ENCODE measurements around the gene MOB1A.

MOB1A gene

GRCh38 chr2:74198461-74199274 is 20.0 kb upstream of the MOB1A start, which contains the start of gene MTHFD2:
MTHFD2 (plus strand) TSS chr2:74198615; CDS start chr2:74198642, 27 bp downstream.
- peak; percentile 96 for DNase-seq

- DNase-seq: no peak
Measured at GRCh38 chr2:74198023-74198460, 19.4 kb upstream of the MOB1A start.

GRCh38 chr2:74197049-74197448 is 18.4 kb upstream of the MOB1A start:
- DNase-seq: no peak

- DNase-seq: no peak
Measured at GRCh38 chr2:74194799-74195198, 16.1 kb upstream of the MOB1A start.

- DNase-seq: peak; percentile 12
Measured at GRCh38 chr2:74191596-74192380, 13.1 kb upstream of the MOB1A start.

- no peak for DNase-seq
Measured at GRCh38 chr2:74188696-74189095, 10.0 kb upstream of the MOB1A start.

GRCh38 chr2:74188018-74188601 is 9.4 kb upstream of the MOB1A start:
- peak; percentile 43 for DNase-seq

GRCh38 chr2:74186706-74187105 is 8.0 kb upstream of the MOB1A start:
- peak; percentile 34 for DNase-seq

- peak; percentile 58 for DNase-seq
Measured at GRCh38 chr2:74186038-74186437, 7.4 kb upstream of the MOB1A start.

GRCh38 chr2:74183878-74184277 is 5.2 kb upstream of the MOB1A start:
- DNase-seq: peak; percentile 32

GRCh38 chr2:74181739-74182138 is 3.1 kb upstream of the MOB1A start:
- DNase-seq: peak; percentile 49

- peak; percentile 58 for DNase-seq
Measured at GRCh38 chr2:74179063-74179865, 585 bp upstream of the MOB1A start.

GRCh38 chr2:74177696-74178095 is 983 bp downstream of the MOB1A start:
- no peak for DNase-seq

GRCh38 chr2:74174909-74175308 is 3.8 kb downstream of the MOB1A start:
- peak; percentile 34 for DNase-seq

GRCh38 chr2:74168739-74169138 is 9.9 kb downstream of the MOB1A start:
- no peak for DNase-seq

- DNase-seq: peak; percentile 8
Measured at GRCh38 chr2:74164761-74165160, 13.9 kb downstream of the MOB1A start.

GRCh38 chr2:74162951-74163350 is 15.7 kb downstream of the MOB1A start:
- DNase-seq: peak; percentile 2

GRCh38 chr2:74155830-74156229 is 22.8 kb downstream of the MOB1A start:
- DNase-seq: no peak

- peak; percentile 26 for DNase-seq
Measured at GRCh38 chr2:74152954-74153353, 25.7 kb downstream of the MOB1A start.

- DNase-seq: peak; percentile 22
Measured at GRCh38 chr2:74149570-74150319, 28.9 kb downstream of the MOB1A start.

GRCh38 chr2:74149247-74149525 is 29.5 kb downstream of the MOB1A start:
- peak; percentile 35 for DNase-seq

Data from activated CD8-positive, alpha-beta memory T cell treated with anti-CD3 and anti-CD28 coated beads, Interleukin-2, amount 50 U/mL, for 48 hours (primary cell).